Testis (tissue), 2 donors: Measurements from ENCODE around the gene THY1.

Experiments used
- POLR2A ChIP-seq: fragments of 450-650 bp; IDR thresholded peaks from one replicate; pipeline ENCODE4 v1.6.1; 2017; ENCODE audit warnings: antibody characterized with exemption, mild to moderate bottlenecking, moderate library complexity
- TF ChIP-seq, protein P1 (sequence below), 3 experiments: fragments of 450-650 bp in 2 of 3; fragments of 200-600 bp in 1 of 3; sonication (generic) in 1 of 3; IDR thresholded peaks; one replicate each; pipeline ENCODE4 v1.5.1; 2016 to 2019; ENCODE audit warnings: antibody characterized with exemption in 3 of 3, mild to moderate bottlenecking in 2 of 3, moderate library complexity in 1 of 3

DNA sequence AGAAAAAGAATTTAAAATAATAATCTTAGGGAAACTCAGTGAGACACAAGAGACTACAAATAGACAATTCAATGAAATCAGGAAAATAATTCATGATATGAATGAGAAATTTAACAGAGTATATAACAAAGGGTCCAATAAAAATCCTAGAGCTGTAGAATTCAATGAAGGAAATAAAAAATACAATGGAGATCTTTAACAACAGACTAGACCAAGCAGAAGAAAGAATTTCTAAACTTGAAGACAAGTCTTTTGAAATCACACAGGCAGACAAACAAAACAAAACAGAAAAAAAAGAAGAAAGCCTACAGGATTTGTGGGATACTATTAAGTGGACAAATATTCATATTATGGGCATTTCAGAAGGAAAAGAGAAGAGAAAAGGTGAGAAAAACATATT lies 25.2 kb downstream of the THY1 start:
- TF ChIP-seq, protein P1, sequence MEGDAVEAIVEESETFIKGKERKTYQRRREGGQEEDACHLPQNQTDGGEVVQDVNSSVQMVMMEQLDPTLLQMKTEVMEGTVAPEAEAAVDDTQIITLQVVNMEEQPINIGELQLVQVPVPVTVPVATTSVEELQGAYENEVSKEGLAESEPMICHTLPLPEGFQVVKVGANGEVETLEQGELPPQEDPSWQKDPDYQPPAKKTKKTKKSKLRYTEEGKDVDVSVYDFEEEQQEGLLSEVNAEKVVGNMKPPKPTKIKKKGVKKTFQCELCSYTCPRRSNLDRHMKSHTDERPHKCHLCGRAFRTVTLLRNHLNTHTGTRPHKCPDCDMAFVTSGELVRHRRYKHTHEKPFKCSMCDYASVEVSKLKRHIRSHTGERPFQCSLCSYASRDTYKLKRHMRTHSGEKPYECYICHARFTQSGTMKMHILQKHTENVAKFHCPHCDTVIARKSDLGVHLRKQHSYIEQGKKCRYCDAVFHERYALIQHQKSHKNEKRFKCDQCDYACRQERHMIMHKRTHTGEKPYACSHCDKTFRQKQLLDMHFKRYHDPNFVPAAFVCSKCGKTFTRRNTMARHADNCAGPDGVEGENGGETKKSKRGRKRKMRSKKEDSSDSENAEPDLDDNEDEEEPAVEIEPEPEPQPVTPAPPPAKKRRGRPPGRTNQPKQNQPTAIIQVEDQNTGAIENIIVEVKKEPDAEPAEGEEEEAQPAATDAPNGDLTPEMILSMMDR (IDR thresholded peaks at IDR 0.05): no peak
- no peak for TF ChIP-seq POLR2A
